Measurements from ENCODE around the gene MEOX2.

Gene MEOX2

DNA sequence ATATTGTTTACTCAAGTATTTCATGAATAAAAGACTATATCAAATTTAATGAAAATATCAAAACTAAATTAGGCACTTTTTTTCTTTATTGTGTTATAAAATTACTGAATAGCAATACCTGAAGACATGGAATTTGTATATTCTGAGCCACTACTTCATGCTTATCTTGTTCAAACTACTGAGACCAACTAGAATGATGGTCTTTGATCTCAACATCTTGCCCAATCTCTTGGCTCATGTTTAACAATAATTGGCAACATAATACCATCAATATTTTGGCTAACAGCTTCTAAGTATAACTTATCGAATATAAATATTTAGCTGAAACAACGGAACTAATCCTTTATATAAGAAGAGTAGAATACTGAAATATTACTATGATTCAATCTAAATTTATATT is 68.2 kb downstream of the MEOX2 start:
- DNase-seq (ENCODE audit: low read depth in 2 of 2, low spot score in 1 of 2): no peak

GRCh38 chr7:15612205-15612604 is 74.3 kb downstream of the MEOX2 start:
- DNase-seq (ENCODE audit: low read depth in 2 of 2, low spot score in 1 of 2): no peak

DNA sequence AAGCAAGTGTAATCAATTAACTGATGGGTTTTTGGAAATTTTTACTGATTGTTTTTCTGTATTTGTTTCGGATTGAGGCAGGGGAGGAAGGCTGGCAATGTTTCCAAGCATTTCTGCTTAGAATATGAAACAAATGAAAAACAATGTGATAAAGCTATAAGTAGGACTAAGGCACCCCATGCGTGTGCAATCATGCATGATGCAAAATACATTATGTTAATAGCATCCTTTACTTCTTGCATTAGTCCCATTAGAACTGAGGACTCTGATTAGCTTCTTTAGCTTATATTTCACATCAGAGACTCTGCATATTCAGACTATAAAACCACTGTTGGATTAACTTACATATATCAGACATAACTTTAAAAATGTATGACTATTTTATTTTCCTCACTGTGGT is 76.0 kb downstream of the MEOX2 start:
- DNase-seq (ENCODE audit: low read depth in 2 of 2, low spot score in 1 of 2): no peak

DNA sequence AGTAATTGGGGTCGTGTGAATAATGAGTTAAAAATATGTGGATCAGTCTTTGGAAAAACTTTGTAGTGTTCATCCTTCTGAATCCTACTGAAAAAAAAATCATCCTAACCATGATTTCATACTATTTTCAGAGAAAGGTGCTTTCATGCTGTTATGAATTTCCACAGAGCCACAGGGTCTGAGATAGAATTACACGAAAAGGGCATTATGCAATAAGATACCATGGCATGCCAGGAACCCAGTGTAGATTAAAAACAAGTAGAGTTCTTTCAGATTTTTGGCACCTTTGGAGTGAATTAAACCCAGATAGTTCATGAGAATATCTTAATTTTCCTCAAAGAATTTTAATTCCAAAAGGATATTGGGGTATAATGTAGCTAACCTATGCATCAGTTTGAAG is 77.2 kb downstream of the MEOX2 start:
- no peak for DNase-seq (ENCODE audit: low read depth in 2 of 2, low spot score in 1 of 2)

GRCh38 chr7:15607529-15608210 is 78.8 kb downstream of the MEOX2 start:
- DNase-seq (ENCODE audit: low read depth in 2 of 2, low spot score in 1 of 2): no peak

- DNase-seq (ENCODE audit: low read depth in 2 of 2, low spot score in 1 of 2): no peak
Measured at GRCh38 chr7:15606561-15606960, 79.9 kb downstream of the MEOX2 start.

DNA sequence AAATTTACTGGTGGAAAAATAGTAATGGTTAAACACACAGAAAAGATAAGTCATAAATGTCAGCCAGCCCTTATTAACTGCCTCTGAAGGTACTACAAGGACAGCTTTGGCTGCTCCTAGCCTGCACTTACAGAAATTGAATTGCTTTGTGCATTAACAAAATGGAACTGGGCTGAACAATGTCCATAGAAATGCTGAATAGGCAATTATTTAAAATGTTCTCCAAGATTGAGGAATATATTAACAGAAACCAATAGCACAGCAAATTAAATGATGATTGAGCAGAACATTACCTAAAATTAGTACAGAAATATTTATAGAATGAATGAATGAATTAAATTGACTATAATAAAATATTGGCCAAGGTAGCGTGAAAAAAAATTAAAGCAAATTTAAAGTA is 82.3 kb downstream of the MEOX2 start:
- no peak for DNase-seq (ENCODE audit: low read depth in 2 of 2, low spot score in 1 of 2)

DNA sequence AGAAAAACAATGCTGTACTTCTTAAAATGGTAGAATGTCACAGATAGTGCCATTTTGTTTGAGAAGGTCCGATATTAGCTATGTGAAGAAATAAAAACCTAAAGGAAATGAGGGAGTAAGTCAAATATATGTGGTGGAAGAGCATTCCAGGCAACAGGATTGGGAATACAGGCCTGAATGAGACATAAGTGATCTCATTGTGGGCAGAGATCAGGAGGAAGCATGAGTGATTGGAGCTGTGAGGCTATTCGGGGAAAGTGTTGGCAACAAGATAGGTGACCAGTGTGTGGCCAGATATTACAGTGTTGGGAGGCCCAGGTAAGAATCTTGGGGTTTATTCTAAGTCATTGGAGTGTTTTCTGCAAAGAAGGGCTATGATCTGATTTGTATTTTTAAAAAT is 83.4 kb downstream of the MEOX2 start:
- DNase-seq (ENCODE audit: low read depth in 2 of 2, low spot score in 1 of 2): no peak

DNA sequence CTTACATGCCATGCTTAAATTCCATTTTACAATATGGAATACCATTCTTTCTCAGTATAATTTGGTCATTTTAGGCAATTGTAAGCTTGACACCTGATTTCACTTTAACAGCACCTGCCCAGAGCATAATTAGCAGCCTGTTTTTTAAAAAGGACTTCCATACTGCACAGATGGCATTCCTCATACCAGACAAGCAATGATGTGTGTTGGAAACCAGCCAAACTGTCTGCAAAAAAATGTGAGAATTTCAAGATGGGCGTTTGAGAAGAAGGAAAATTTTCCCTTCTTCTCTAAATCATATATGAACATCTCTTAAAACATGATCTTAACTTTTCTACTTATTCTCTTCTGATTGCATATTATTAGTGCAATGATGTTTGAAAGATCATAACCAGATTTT is 84.2 kb downstream of the MEOX2 start:
- DNase-seq (ENCODE audit: low read depth in 2 of 2, low spot score in 1 of 2): no peak

DNA sequence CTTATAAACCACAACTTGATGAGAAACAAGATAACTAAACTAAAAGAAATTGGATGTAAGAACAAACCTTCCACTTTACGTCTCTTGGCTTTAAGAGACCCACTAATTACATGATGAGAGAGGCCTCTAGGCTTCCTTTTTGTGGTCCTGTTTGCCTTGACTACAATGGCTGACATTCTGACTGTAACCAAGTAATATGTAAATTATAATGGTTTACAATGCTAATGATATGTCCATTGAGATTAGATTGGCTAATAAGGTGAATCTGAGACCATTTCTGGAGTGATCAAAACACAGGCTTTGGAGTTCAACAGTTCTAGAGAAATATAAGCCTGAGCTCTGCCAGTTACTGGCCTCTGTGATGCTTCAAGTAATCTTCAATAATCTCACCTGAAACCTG is 85.3 kb downstream of the MEOX2 start:
- no peak for DNase-seq (ENCODE audit: low read depth in 2 of 2, low spot score in 1 of 2)

DNA sequence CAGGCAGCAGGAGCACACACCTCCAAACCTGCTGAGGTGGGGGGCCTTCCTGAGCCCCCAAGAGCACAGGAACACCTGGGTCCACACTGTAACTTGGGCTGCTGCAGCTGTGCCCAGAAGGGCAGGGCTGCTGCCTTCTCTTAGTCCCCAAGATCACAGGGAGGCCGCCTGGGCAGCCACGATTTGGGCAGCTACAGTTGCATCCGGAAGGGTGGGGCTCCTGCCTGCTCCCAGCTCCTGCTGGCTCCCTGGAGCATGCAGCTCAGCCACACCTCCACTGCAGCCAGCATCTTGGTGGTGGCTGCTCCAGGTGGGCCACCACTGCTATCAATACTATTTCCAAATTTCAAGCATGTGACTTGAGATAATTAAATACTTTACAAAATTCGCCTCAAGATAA is 86.2 kb downstream of the MEOX2 start:
- DNase-seq (ENCODE audit: low read depth in 2 of 2, low spot score in 1 of 2): no peak

DNA sequence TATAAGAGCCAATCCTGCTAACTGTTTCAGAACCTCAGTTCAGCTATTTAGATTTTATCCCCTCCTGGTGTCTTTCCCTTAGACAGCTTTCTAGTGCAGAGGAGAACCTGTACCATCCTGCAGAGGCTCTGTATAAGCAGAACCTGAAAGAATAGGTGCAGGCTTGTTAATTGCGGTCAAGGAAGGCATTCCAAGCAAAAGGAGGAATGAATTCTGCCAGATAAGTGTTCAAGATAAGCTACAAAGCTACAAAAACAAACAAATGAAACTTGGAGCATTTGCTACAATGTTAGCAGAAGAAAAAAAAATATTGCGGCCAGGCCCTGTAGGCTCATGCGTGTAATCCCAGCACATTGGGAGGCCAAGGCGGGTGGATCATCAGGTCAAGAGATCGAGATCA is 92.0 kb downstream of the MEOX2 start:
- DNase-seq (ENCODE audit: low read depth in 2 of 2, low spot score in 1 of 2): no peak

DNA sequence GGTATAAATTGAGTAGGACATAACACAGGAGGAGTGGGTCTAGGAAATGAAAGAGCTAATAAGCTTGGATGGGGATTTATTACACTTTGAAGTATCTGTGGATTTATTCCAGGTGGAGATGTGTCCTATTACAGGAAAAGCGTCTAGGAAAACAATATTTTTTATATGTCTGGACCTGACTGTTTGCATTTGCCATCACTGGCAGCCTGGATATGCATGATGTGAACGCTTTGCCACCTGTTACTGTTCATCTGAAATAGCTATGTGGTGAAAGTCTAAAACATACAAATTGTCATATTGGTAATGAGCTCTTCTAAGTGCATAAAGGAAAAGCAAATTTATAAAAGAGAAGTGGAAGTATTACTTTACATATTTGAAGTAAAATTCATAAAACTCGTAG is 93.1 kb downstream of the MEOX2 start:
- DNase-seq (ENCODE audit: low read depth in 2 of 2, low spot score in 1 of 2): no peak

GRCh38 chr7:15586266-15586665 is 100.2 kb downstream of the MEOX2 start:
- DNase-seq (ENCODE audit: low read depth in 2 of 2, low spot score in 1 of 2): no peak

- no peak for DNase-seq (ENCODE audit: low read depth in 2 of 2, low spot score in 1 of 2)
Measured at GRCh38 chr7:15584575-15584974, 101.9 kb downstream of the MEOX2 start.

GRCh38 chr7:15582773-15583172 is 103.7 kb downstream of the MEOX2 start:
- DNase-seq (ENCODE audit: low read depth in 2 of 2, low spot score in 1 of 2): no peak

GRCh38 chr7:15581352-15581951 is 105.0 kb downstream of the MEOX2 start:
- DNase-seq (ENCODE audit: low read depth in 2 of 2, low spot score in 1 of 2): no peak

GRCh38 chr7:15580604-15581351 is 105.7 kb downstream of the MEOX2 start:
- no peak for DNase-seq (ENCODE audit: low read depth in 2 of 2, low spot score in 1 of 2)

DNA sequence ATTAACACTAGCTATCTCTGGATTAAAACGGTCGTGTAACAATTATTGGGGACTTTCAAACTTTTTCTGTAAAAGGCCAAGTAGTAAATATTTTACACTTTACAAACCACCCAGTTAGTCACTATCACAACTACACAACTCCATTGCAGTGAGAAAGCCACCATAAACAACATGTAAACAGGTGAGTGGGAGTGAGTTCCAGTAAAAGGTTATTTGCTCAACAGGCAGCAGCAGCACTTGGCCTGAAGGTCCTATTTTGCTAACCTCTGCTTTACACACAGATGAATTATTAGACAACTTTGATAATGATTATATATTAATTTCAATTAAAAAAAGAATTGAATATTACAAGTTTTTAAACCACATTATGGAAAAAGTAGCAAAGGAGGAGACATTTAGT is 108.9 kb downstream of the MEOX2 start:
- DNase-seq (ENCODE audit: low read depth in 2 of 2, low spot score in 1 of 2): no peak

GRCh38 chr7:15571301-15571878 is 115.1 kb downstream of the MEOX2 start:
- no peak for DNase-seq (ENCODE audit: low read depth in 2 of 2, low spot score in 1 of 2)

DNA sequence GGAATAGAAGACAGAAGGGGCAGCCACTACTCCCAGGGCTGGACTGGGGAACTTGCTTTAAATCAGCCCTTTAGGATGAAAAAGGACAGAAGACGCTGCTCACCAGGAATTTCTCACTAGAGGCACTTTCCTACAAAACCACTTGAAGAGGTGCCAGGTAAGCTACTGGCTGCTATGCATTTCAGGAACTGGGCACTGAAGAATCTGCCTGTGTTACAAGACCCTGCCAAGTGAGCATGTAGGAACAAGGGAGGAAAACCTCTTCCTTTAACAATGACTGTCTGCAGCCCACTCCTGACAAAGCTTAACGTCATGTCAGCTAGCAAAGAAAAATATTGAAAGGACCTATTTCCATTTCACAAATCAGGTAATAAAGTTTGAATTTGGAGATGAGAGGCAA is 118.8 kb downstream of the MEOX2 start:
- DNase-seq (ENCODE audit: low read depth in 2 of 2, low spot score in 1 of 2): no peak

- no peak for DNase-seq (ENCODE audit: low read depth in 2 of 2, low spot score in 1 of 2)
Measured at GRCh38 chr7:15567036-15567435, 119.4 kb downstream of the MEOX2 start.

All from stimulated activated CD8-positive, alpha-beta memory T cell treated with anti-CD3 and anti-CD28 coated beads, Interleukin-4, amount 100 ng/mL, for 1 hour (primary cell).